GM18951 (cell line): Measurements from ENCODE around the gene PPP1R2.

Experiments
- POLR2A ChIP-seq: IDR thresholded peaks from 4 replicates; pipeline ENCODE4 v1.6.1; 2011; ENCODE audit warnings: mild to moderate bottlenecking; ENCODE audit not compliant: insufficient read length, insufficient read depth; ENCODE audit errors: extremely low read depth
- in situ Hi-C: fragments of 300-500 bp; cut with MboI; formaldehyde crosslinking; loops from one replicate; pipeline ENCODE4 v1.12.0; 2022; ENCODE audit warnings: low sequenced_read_pairs, mixed read lengths, inconsistent platforms; ENCODE audit not compliant: unreplicated experiment

Gene PPP1R2

DNA sequence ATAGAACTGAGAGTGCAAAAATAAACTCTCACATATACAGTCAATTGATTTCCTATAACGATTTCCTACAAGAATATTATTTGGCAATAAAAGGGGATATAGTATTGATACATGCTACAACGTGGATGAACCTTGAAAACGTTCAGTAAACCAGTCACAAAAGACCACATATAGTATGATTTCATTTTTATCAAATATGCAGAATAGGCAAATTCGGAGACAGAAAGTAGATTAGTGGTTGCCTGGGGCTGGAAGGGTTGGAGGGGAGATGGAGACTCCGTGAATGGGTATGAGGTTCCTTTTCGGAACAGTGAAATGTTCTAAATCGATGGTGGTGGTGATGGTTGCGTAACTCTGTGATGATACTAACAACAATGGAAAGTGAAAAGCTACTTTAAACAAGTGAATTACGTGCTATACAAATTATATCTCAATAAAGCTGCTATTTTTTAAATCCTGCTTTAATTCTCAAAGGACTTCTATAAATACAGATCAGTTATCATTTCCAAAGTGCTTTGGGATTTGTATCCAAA is 34.6 kb upstream of the PPP1R2 start:
- TF ChIP-seq POLR2A = no peak
- in situ Hi-C loops = no loop called here

- no peak for TF ChIP-seq POLR2A
- in situ Hi-C loops = no loop called here
Measured at GRCh38 chr3:195574497-195575304, 31.6 kb upstream of the PPP1R2 start.

GRCh38 chr3:195573611-195574496 is 30.7 kb upstream of the PPP1R2 start:
- TF ChIP-seq POLR2A = no peak
- in situ Hi-C loops = no loop called here

- in situ Hi-C loops = no loop called here
- TF ChIP-seq POLR2A = no peak
Measured at GRCh38 chr3:195571361-195571760, 28.2 kb upstream of the PPP1R2 start.

GRCh38 chr3:195570912-195571311 is 27.8 kb upstream of the PPP1R2 start:
- TF ChIP-seq POLR2A = no peak
- in situ Hi-C loops = no loop called here

DNA sequence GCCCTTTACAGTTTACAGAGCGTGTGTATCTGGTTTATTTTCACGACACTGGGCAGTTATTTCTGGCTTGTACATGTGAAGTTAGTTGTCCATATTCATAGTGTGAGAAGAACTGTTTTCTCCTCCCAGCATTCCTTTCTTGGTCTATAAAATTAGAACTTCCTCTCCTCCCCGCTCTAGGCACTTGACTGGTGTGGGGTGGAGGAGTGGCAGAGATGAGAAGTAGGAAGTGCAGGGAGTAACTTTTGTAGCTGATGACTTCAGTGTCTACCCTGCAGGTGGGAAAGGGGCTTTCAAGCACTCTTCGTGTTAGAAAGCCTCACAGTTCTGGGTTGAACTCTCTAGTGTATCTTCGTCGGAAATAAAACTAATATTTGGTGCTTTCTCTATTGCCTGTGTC is 27.2 kb upstream of the PPP1R2 start:
- no peak for TF ChIP-seq POLR2A
- in situ Hi-C loops = no loop called here

- in situ Hi-C loops = no loop called here
Measured at GRCh38 chr3:195568630-195569029, 25.5 kb upstream of the PPP1R2 start.

GRCh38 chr3:195566797-195567196 is 23.7 kb upstream of the PPP1R2 start:
- TF ChIP-seq POLR2A = no peak
- in situ Hi-C loops = no loop called here

More at GRCh38 chr3:195568630-195569029, 25.5 kb upstream of the PPP1R2 start:
- TF ChIP-seq POLR2A = no peak

DNA sequence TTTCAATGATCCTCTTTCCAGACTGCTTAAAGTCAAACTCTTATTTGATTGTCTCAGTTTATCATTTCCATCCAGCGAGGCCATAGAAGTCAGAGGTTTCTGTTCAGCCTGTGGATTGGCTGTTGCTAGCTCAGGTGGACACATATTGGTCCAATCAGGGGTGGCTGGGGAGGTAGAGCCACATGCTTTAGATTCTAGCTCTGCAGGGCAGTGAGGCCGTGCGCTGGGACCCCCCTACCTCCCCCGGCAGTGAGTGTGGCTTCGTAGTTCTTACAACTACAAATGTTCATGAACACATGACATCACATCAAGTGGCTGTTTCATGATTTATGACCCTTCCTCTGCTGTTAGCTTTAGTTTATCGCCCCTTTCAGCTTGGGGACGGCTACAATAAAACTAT is 22.6 kb upstream of the PPP1R2 start:
- no peak for TF ChIP-seq POLR2A
- in situ Hi-C loops = no loop called here

GRCh38 chr3:195563317-195563716 is 20.2 kb upstream of the PPP1R2 start:
- no peak for TF ChIP-seq POLR2A
- in situ Hi-C loops = no loop called here

- TF ChIP-seq POLR2A = no peak
- in situ Hi-C loops = no loop called here
Measured at GRCh38 chr3:195559723-195560409, 16.7 kb upstream of the PPP1R2 start.

- no peak for TF ChIP-seq POLR2A
- in situ Hi-C loops = no loop called here
Measured at GRCh38 chr3:195558602-195559001, 15.5 kb upstream of the PPP1R2 start.

- no peak for TF ChIP-seq POLR2A
- in situ Hi-C loops = no loop called here
Measured at GRCh38 chr3:195557322-195557721, 14.2 kb upstream of the PPP1R2 start.
